HG03342 (cell line): ENCODE measurements around the gene VTI1A.
A peak's percentile ranks its signal among the peaks of the same experiment; 100 is the strongest.
"Not testable (repeated sequence)": the region's sequence is repeated elsewhere in the genome, so short reads cannot be mapped to it uniquely, and the experiment has no call there.

Experiments used
- ATAC-seq: cut with Tn5 transposase; IDR thresholded peaks from one replicate; pipeline ENCODE4 v1.9.1; 2021; ENCODE audit warnings: mild to moderate bottlenecking, moderate library complexity; ENCODE audit not compliant: unreplicated experiment

Gene VTI1A

GRCh38 chr10:112448888-112449287 is 1.9 kb downstream of the VTI1A start:
- no peak for ATAC-seq

- no peak for ATAC-seq
These were observed 8.1 kb downstream of the VTI1A start for GRCh38 chr10:112454910-112455779.

GRCh38 chr10:112456533-112456932 is 9.5 kb downstream of the VTI1A start:
- no peak for ATAC-seq

DNA sequence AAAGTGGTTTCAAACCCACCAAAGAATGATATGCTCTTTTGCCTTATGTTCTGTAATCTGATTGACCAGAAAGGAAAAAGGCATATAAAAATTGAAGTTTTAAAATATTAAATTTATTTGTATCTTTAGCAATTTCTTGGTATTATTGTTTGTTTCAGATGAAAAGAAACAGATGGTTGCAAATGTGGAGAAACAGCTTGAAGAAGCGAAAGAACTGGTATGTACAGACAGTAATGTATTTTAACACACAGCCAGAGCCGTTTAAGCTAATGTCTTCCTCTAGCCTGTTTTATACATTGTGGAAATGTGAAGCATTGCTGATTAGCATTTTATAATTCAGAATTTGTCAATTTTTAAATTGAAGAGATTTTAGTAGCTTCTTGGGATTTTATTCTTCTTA is 13.4 kb downstream of the VTI1A start:
- ATAC-seq = no peak

DNA sequence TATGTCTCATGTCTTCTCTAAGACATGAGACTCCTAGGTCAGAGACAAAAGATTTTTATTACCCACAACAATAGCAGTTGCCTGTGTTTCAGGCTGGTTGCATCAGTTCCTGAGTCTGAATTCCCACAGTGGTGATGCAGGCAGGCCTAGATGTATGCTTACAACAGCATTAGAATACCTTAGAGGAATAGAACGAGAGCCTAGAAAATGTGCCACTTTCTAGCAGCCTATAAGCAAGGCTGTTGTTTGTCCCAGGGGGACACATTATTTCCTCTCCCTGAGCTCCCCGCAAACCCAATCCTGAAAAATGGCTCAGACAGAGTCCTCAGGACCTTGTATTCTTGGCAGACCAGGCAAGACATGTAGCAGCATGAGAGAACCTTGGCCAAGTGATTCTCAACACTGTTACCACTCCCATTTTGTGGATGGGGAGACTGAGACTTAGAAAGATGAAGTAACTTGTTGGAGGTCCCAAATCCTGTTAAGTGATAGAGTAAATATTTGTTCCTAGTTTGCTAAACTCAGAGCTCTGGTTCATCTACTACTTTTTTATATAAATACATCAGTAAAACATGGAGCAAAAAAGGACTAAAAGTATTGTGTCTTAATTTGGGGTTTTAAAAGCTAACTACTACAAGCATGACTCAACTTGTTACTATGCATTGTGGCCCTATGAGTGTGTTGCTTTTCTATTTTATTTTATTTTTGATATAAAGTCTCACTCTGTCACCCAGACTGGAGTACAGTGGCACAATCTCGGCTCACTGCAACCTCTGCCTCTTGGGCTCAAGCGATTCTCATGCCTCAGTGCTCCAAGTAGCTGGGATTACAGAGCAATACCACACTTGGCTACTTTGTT is 14.2 kb downstream of the VTI1A start:
- ATAC-seq = no peak

GRCh38 chr10:112464074-112464473 is 17.1 kb downstream of the VTI1A start:
- ATAC-seq = not testable (repeated sequence)

- peak; percentile 55 for ATAC-seq
These were observed 18.4 kb downstream of the VTI1A start for GRCh38 chr10:112465299-112465883.

- no peak for ATAC-seq
These were observed 19.8 kb downstream of the VTI1A start for GRCh38 chr10:112466802-112467201.

DNA sequence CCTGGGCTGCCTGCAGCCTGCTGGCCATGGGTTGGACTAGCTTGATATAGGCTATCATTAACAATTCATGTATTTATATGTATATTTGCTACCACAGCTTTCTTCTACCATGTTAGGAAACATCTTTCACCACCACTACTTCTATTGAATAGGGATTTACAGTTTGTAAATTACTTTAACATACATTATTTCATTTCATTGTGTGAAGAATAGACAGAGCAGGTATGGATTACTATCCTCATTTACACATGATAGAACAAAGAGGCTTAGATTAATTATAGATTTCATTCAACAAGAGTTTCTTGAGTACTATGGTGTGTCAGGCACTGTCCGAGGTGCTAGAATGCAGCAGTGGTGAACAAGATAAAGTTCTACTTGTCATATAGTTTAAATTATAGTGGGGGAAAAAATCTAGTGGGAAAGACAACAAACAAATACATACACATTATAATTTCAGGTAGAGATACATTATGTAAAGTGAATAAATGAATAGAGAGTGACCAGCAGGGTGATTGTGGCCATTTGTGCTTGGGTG is 20.6 kb downstream of the VTI1A start:
- no peak for ATAC-seq

DNA sequence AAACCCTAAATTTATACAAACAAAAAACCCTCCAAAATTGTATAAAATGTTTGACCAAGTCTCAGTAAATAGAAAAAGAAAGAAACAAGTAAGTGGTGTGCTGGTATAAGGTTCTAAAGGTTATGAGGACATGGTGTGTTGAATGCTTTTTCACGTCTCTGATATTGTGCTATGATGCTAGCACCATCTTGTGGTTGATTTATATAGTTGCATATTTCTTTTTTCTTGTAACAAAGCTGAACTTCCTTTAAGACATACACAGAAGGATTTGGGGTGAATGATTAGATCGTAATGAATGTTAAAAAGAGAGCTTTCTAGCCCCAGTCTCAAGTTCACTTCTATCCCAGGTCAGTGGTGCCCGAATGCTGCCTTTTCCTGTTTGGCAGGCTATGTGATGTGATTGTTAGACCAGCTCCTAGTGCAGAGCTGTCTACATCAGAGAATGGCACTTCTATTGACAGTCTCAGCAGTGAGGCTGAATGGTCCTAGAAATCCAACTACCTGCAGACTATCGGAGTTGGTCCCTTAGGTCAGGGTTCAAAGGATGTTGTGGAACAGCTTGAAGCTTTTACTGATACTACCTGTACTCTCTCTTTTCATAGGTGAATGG is 25.0 kb downstream of the VTI1A start:
- ATAC-seq = peak; percentile 78

- ATAC-seq = no peak
These were observed 28.7 kb downstream of the VTI1A start for GRCh38 chr10:112475575-112476218.

GRCh38 chr10:112481602-112482001 is 34.6 kb downstream of the VTI1A start:
- no peak for ATAC-seq

- ATAC-seq = no peak
These were observed 37.4 kb downstream of the VTI1A start for GRCh38 chr10:112484399-112484798.

GRCh38 chr10:112487964-112488363 is 40.9 kb downstream of the VTI1A start:
- no peak for ATAC-seq

DNA sequence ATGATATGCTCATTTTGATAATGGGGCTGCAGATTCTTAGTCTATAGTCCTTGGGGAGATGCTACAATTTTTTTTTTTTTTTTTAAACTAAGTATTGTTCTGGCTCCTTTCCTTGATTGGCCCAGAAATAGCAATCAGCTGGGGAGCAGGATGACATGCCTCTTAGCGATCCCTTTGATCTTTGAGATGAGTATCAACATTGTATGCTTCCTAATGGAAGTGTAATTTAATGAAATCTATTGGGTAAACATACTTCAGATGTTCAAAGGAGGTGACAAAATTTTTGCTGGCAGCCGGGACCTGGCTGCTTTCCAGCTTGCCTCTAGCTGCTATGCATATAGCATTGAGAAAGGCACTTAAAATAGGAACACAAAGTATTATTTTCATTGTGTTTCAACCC is 43.5 kb downstream of the VTI1A start:
- no peak for ATAC-seq

- no peak for ATAC-seq
These were observed 44.1 kb downstream of the VTI1A start for GRCh38 chr10:112491144-112491543.

- no peak for ATAC-seq
These were observed 45.7 kb downstream of the VTI1A start for GRCh38 chr10:112492736-112493135.

DNA sequence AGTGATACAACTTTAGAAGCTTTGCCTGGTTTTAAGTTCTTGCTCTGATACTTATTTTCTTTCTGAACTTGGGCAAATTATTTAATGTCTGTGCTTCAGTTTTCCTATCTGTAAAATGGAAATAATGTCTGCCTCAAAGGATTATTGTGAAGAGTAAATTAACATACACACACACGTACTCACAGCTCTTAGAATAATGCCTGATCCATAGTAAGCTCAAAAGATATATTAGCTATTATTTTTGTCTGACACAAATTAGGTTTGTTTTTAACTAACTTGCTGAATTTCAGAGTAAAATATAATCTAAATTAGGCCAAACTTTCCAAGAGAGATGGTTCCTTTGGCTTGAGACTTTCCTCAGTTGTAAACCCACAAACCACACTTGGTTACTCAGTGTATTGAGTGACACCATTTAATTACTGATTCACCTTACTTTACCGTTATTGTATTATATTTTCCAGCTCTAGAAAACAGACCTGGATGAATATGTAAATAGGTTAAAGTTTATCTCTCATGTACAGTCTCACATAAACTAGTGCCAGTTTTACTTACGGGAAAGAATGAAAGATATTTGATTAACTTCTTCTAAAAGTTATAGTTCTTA is 50.4 kb downstream of the VTI1A start:
- no peak for ATAC-seq

- ATAC-seq = no peak
These were observed 51.8 kb downstream of the VTI1A start for GRCh38 chr10:112498806-112499205.

DNA sequence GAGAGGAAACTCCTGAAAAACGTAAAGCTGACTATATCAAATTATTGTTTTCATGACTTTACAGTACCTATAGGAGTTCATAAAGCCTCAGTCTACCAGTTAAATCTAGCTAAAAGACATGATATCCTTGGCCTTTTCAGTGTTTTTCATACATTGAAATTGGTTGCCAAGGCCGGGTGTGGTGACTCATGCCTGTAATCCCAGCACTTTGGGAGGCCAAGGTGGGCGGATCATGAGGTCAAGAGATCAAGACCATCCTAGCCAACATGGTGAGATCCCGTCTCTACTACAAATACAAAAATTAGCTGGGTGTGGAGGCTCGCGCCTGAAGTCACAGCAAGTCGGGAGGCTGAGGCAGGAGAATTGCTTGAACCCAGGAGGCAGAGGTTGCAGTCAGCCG is 53.0 kb downstream of the VTI1A start:
- ATAC-seq = not testable (repeated sequence)
